ENCODE measurements around the gene FOSL2. TPM values are rescaled to one million over a fixed set of nuclear protein-coding genes. Genes with fewer than 3 reads are reported as not detected.

FOSL2 gene
- total and polyA plus RNA-seq, 8 donors = 11.7 to 114 (median 15.1) TPM

GRCh38 chr2:28462122-28462521 lies 69.5 kb downstream of the FOSL2 start:
- Histone ChIP-seq H3K27me3 (no peaks in the 10 kb centered on the region), H3K36me3 (no peaks in the 10 kb centered on the region), H3K27ac (no peak overlapping the region), H3K9me3 (peaks cover 0 to 2% of the 10 kb centered on the region in 2 donors), H3K4me1 (peaks cover 0 to 26% of the 10 kb centered on the region in 2 donors), H3K4me3 (no peak overlapping the region)
- intact Hi-C loops (cut with DNase I) = no loop called here
- ATAC-seq (no peak), DNase-seq (no peak)
- TF ChIP-seq CTCF (IDR thresholded peaks at IDR 0.05) = no peak

- intact Hi-C loops (cut with DNase I) = no loop called here
- no peak for DNase-seq
- Histone ChIP-seq H3K4me3 (no peak overlapping the region), H3K36me3 (no peaks in the 10 kb centered on the region), H3K27ac (peak overlapping the region in 1 of 2 donors; percentile 82), H3K27me3 (no peaks in the 10 kb centered on the region), H3K9me3 (peaks cover 0 to 2% of the 10 kb centered on the region in 2 donors), H3K4me1 (peaks cover 0 to 26% of the 10 kb centered on the region in 2 donors)
- ATAC-seq = no peak
- no peak for TF ChIP-seq CTCF (IDR thresholded peaks at IDR 0.05)
These were observed 70.7 kb downstream of the FOSL2 start for GRCh38 chr2:28463211-28463816.

- H3K9me3 ChIP-seq = peaks cover 0 to 2% of the 10 kb centered on the region in 2 donors
- H3K4me1 ChIP-seq = peaks cover 0 to 29% of the 10 kb centered on the region in 2 donors
- H3K36me3 ChIP-seq = no peaks in the 10 kb centered on the region
- no peak overlapping the region for H3K4me3 ChIP-seq
- DNase-seq (no peak), ATAC-seq (peak; percentile 58)
- H3K27me3 ChIP-seq = no peaks in the 10 kb centered on the region
- peak overlapping the region in 1 of 2 donors; percentile 82 for H3K27ac ChIP-seq
- no peak for TF ChIP-seq CTCF (IDR thresholded peaks at IDR 0.05)
- intact Hi-C loops (cut with DNase I) = no loop called here
These were observed 71.2 kb downstream of the FOSL2 start for GRCh38 chr2:28463893-28464292.

GRCh38 chr2:28465148-28465885 lies 72.7 kb downstream of the FOSL2 start:
- Histone ChIP-seq H3K36me3 (no peaks in the 10 kb centered on the region), H3K4me3 (no peak overlapping the region), H3K9me3 (peaks cover 0 to 2% of the 10 kb centered on the region in 2 donors), H3K27me3 (no peaks in the 10 kb centered on the region), H3K4me1 (peaks cover 0 to 43% of the 10 kb centered on the region in 2 donors), H3K27ac (peak overlapping the region in 1 of 2 donors; percentile 82)
- intact Hi-C loops (cut with DNase I) = no loop called here
- ATAC-seq = no peak
- TF ChIP-seq CTCF (IDR thresholded peaks at IDR 0.05) = no peak
- no peak for DNase-seq

Other genes with a start within 250 kb of the FOSL2 start
- 1 to 10 TPM; 3.6 to 6.8 TPM for gene PLB1, start 103.2 kb downstream of the FOSL2 start, total RNA-seq
- 1 to 10 TPM in 5 of 6 donors, under 1 TPM in 1; 0.94 to 2.7 (median 1.6) TPM for gene PLB1, start 103.2 kb downstream of the FOSL2 start, polyA plus RNA-seq (ENCODE audit: insufficient read length in 6 of 6)

Measured in left lung (tissue), 10 donors.